NK-92 (cell line): ENCODE data around the gene DVL2.
A peak's percentile ranks its signal among the peaks of the same experiment; 100 is the strongest.

Experiments used
- DNase-seq: peaks from one replicate; lab custom pipeline; 2025; ENCODE audit not compliant: unreplicated experiment; lab: John Stamatoyannopoulos, UW

The DVL2 gene

GRCh38 chr17:7234083-7234951 is at the start of gene DVL2:
TSS of gene DVL2 (minus strand) at chr17:7234517. CDS start at chr17:7234262, 255 bp downstream.
- DNase-seq: peak; percentile 66

GRCh38 chr17:7283471-7284216 is 49.3 kb upstream of the DVL2 start:
- DNase-seq: no peak

GRCh38 chr17:7282752-7283321 is 48.5 kb upstream of the DVL2 start:
- DNase-seq: no peak

GRCh38 chr17:7281953-7282751 is 47.8 kb upstream of the DVL2 start:
- DNase-seq: no peak

DNA sequence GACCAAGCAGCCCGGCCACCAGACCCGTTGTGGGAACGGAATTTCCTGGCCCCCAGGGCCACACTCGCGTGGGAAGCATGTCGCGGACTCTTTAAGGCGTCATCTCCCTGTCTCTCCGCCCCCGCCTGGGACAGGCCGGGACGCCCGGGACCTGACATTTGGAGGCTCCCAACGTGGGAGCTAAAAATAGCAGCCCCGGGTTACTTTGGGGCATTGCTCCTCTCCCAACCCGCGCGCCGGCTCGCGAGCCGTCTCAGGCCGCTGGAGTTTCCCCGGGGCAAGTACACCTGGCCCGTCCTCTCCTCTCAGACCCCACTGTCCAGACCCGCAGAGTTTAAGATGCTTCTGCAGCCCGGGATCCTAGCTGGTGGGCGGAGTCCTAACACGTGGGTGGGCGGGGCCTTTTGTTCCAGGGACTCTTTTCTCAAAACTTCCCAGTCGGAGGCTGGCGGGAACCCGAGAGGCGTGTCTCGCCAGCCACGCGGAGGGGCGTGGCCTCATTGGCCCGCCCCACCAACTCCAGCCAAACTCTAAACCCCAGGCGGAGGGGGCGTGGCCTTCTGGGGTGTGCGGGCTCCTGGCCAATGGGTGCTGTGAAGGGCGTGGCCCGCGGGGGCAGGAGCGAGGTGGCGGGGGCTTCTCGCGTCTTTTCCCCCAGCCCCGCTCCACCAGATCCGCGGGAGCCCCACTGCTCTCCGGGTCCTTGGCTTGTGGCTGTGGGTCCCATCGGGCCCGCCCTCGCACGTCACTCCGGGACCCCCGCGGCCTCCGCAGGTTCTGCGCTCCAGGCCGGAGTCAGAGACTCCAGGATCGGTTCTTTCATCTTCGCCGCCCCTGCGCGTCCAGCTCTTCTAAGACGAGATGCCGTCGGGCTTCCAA is 47.0 kb upstream of the DVL2 start, which contains the start of gene SLC2A4:
Gene SLC2A4, plus strand, starts transcription at position 645 of the 879 bp plus-strand sequence. Its CDS starts 217 bp downstream, at position 862.
- no peak for DNase-seq

GRCh38 chr17:7280519-7281073 is 46.3 kb upstream of the DVL2 start:
- no peak for DNase-seq

DNA sequence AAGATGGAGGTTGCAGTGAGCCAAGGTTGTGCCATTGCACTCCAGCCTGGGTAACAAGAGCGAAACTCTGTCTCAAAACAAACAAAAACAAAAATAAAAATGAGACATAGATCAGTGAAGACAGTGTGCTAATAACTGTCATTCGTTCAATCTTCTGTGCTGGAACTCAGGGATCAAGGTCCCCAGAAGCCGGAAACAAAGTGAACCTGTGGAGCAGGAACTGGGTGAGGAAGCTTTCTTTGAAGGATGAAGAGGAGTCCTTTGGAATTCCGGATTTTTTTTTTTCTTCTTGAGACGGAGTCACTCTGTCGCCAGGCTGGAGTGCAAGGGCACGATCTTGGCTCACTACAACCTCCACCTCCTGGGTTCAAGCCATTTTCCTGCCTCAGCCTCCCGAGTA is 45.1 kb upstream of the DVL2 start:
- DNase-seq: no peak

GRCh38 chr17:7266784-7267183 is 32.5 kb upstream of the DVL2 start:
- no peak for DNase-seq

GRCh38 chr17:7263801-7264078 is 29.4 kb upstream of the DVL2 start:
- no peak for DNase-seq

GRCh38 chr17:7262935-7263800 is 28.9 kb upstream of the DVL2 start:
- DNase-seq: no peak

- no peak for DNase-seq
Observed at GRCh38 chr17:7262192-7262934, 28.0 kb upstream of the DVL2 start, which contains the start of gene CLDN7. TSS of gene CLDN7 (minus strand) at chr17:7262478. CDS start at chr17:7262043, 435 bp downstream.

GRCh38 chr17:7261379-7262191 is 27.3 kb upstream of the DVL2 start:
- no peak for DNase-seq

- no peak for DNase-seq
Observed at GRCh38 chr17:7260651-7261378, 26.5 kb upstream of the DVL2 start.

DNA sequence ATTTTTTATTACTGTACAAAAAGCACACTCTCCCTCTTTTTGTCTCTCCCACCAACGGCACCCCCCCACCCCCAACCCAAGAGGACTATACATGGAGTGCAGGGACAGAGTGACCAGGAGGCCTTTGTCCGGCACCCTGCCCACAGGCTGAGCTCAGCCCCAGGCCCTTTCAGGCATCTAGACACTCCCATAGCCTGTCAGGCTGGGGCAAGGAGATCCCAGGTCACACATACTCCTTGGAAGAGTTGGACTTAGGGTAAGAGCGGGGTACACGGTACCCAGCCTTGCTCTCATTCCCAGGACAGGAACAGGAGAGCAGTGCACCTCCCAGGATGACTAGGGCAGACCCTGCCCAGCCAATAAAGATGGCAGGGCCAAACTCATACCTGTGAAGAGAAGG is 25.8 kb upstream of the DVL2 start:
- no peak for DNase-seq

DNA sequence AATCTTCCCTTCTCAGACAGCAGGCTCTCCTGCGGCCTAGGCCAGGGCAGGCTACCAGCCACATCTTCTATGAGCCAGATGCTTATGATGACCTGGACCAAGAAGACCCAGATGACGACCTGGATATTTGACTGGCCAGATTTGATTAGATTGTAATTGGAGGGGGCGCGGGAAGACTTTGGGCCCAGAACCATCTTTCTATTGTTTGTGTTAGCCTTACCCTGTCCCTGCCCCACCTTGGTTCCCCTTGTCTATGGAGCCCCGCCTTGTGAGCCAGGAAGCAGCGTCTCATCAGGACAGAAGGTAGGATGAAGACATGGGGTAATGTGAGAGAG is 25.2 kb upstream of the DVL2 start:
- no peak for DNase-seq

GRCh38 chr17:7258731-7259554 is 24.6 kb upstream of the DVL2 start:
- no peak for DNase-seq
